ENCODE data around the gene BCAR3. TPM values are rescaled to one million over a fixed set of nuclear protein-coding genes. Genes with fewer than 3 reads are reported as not detected.

Gene BCAR3
- total RNA-seq, 1 donor from 2014 or later = 22.8 TPM

- DNase-seq (ENCODE audit: extremely low spot score in 2 of 2) = peak in 1 of 2 donors; percentile 72
- H3K36me3 ChIP-seq = no peaks in the 10 kb centered on the region
- H3K27ac ChIP-seq = peak overlapping the region; percentile 10
- H3K27me3 ChIP-seq = no peaks in the 10 kb centered on the region
- no peak for TF ChIP-seq POLR2AphosphoS5 (IDR thresholded peaks at IDR 0.05; ENCODE audit: insufficient read depth in 1 of 2, low read depth in 1 of 2)
- TF ChIP-seq POLR2A (IDR thresholded peaks at IDR 0.05) = no peak
- TF ChIP-seq CTCF (IDR thresholded peaks at IDR 0.05) = no peak
- H3K9me3 ChIP-seq = no peaks in the 10 kb centered on the region
- peaks cover 24% of the 10 kb centered on the region for H3K4me1 ChIP-seq
- intact Hi-C loops (cut with DNase I) = loop anchor here (5.0 kb wide), 1 partner anchor 40 kb away; no protein-coding TSS in a partner anchor
- H3K4me3 ChIP-seq = no peak overlapping the region
Measured at GRCh38 chr1:93702111-93702827, 20.6 kb upstream of the BCAR3 start.

DNA sequence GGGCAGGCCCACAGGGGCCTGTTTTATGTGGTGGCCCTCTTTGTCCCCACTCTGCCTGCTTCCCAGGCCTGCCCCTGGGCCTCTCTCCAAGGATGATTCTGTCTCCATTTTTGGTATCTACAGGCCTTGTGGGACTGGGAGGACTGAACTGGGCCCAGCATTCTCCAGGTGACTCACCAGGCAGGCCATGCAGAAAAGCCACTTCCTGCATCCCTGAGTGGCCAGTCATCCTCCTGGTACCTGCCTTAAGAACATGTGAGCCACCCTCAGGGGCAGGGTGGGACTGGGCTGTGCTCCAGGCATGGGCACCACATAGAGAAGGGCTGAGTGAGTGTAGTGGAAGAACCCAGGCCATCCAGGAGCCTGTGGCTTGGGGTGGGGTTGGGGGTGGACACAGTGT, 20.0 kb upstream of the BCAR3 start:
- peak; percentile 61 for TF ChIP-seq POLR2AphosphoS5 (IDR thresholded peaks at IDR 0.05; ENCODE audit: insufficient read depth in 1 of 2, low read depth in 1 of 2)
- no peak for TF ChIP-seq CTCF (IDR thresholded peaks at IDR 0.05)
- peak overlapping the region; percentile 10 for H3K27ac ChIP-seq
- H3K9me3 ChIP-seq = no peaks in the 10 kb centered on the region
- intact Hi-C loops (cut with DNase I) = loop anchor here (5.0 kb wide), 1 partner anchor 41 kb away; no protein-coding TSS in a partner anchor
- H3K36me3 ChIP-seq = no peaks in the 10 kb centered on the region
- peaks cover 24% of the 10 kb centered on the region for H3K4me1 ChIP-seq
- no peaks in the 10 kb centered on the region for H3K27me3 ChIP-seq
- H3K4me3 ChIP-seq = no peak overlapping the region
- peak in 1 of 2 donors; percentile 88 for DNase-seq (ENCODE audit: extremely low spot score in 2 of 2)

- Histone ChIP-seq H3K4me1 (peaks cover 24% of the 10 kb centered on the region), H3K9me3 (no peaks in the 10 kb centered on the region), H3K27ac (no peak overlapping the region)
Measured at GRCh38 chr1:93700532-93701469, 19.2 kb upstream of the BCAR3 start.

DNA sequence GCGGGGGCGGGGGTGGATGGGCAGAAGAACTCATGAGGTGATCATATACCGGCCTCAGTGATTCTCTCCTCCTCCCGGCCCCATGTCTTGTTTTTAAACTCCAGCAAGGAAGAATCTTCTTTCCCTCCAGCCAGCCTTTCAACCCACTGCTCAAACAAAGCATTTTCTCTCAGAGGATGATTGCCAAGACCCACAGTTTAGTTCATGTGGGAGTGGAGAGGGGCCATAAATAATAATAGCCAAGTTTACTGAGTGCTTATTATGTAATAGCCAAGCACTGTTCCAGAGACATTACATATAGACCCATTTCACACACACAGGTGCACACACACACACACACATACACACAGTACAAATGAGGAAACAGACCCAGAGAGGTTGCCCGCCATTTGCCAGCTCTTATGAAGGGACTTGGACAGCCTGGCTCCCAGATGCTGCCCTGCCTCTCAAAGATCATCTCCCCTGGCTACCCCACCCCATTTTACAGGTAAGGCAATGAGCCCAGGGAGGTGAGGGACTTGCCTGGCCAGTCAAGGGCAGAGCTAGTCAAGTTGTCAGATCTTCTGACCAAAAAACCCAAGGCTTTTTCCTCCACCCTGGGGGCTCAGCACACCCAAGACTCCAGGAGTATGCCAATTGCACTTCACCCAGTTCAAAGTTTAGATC, 18.0 kb upstream of the BCAR3 start:
- no peak overlapping the region for H3K27ac ChIP-seq
- H3K27me3 ChIP-seq = no peaks in the 10 kb centered on the region
- intact Hi-C loops (cut with DNase I) = loop anchor here (5.0 kb wide), 1 partner anchor 43 kb away; no protein-coding TSS in a partner anchor
- no peak overlapping the region for H3K4me3 ChIP-seq
- no peaks in the 10 kb centered on the region for H3K9me3 ChIP-seq
- H3K4me1 ChIP-seq = peaks cover 24% of the 10 kb centered on the region
- DNase-seq (ENCODE audit: extremely low spot score in 2 of 2) = no peak
- TF ChIP-seq POLR2A (IDR thresholded peaks at IDR 0.05) (no peak), POLR2AphosphoS5 (IDR thresholded peaks at IDR 0.05; ENCODE audit: insufficient read depth in 1 of 2, low read depth in 1 of 2) (no peak), CTCF (IDR thresholded peaks at IDR 0.05) (no peak)
- H3K36me3 ChIP-seq = no peaks in the 10 kb centered on the region

More at GRCh38 chr1:93700532-93701469, 19.2 kb upstream of the BCAR3 start:
- DNase-seq (ENCODE audit: extremely low spot score in 2 of 2) = no peak
- H3K27me3 ChIP-seq = no peaks in the 10 kb centered on the region
- intact Hi-C loops (cut with DNase I) = loop anchor here (5.0 kb wide), 1 partner anchor 42 kb away; no protein-coding TSS in a partner anchor
- H3K4me3 ChIP-seq = no peak overlapping the region
- TF ChIP-seq CTCF (IDR thresholded peaks at IDR 0.05) = no peak
- no peak for TF ChIP-seq POLR2AphosphoS5 (IDR thresholded peaks at IDR 0.05; ENCODE audit: insufficient read depth in 1 of 2, low read depth in 1 of 2)
- H3K36me3 ChIP-seq = no peaks in the 10 kb centered on the region

Data from vagina (tissue), 2 donors.